ENCODE results near the gene TRNT1.

Gene TRNT1

GRCh38 chr3:3110749-3111361, 15.9 kb upstream of the TRNT1 start:
- DNase-seq (ENCODE audit: low spot score), result no peak

- DNase-seq (ENCODE audit: low spot score), result no peak
Measured at GRCh38 chr3:3113042-3113709, 13.6 kb upstream of the TRNT1 start.

- DNase-seq (ENCODE audit: low spot score), result no peak
Measured at GRCh38 chr3:3117651-3118050, 9.1 kb upstream of the TRNT1 start.

GRCh38 chr3:3119393-3119851, 7.3 kb upstream of the TRNT1 start:
- DNase-seq (ENCODE audit: low spot score), result no peak

- no peak for DNase-seq (ENCODE audit: low spot score)
Measured at GRCh38 chr3:3125977-3126376, 763 bp upstream of the TRNT1 start.

- peak; percentile 4 for DNase-seq (ENCODE audit: low spot score)
Measured at GRCh38 chr3:3127432-3128010, 781 bp downstream of the TRNT1 start.

- no peak for DNase-seq (ENCODE audit: low spot score)
Measured at GRCh38 chr3:3129579-3129978, 2.8 kb downstream of the TRNT1 start.

GRCh38 chr3:3133500-3133899, 6.8 kb downstream of the TRNT1 start:
- no peak for DNase-seq (ENCODE audit: low spot score)

- DNase-seq (ENCODE audit: low spot score), result no peak
Measured at GRCh38 chr3:3134750-3135448, 8.2 kb downstream of the TRNT1 start.

GRCh38 chr3:3137526-3137925, 10.8 kb downstream of the TRNT1 start:
- no peak for DNase-seq (ENCODE audit: low spot score)

GRCh38 chr3:3141939-3142338, 15.2 kb downstream of the TRNT1 start:
- DNase-seq (ENCODE audit: low spot score), result no peak

- DNase-seq (ENCODE audit: low spot score), result no peak
Measured at GRCh38 chr3:3145831-3146230, 19.1 kb downstream of the TRNT1 start.

GRCh38 chr3:3149560-3149959, 22.8 kb downstream of the TRNT1 start:
- DNase-seq (ENCODE audit: low spot score), result no peak

GRCh38 chr3:3151513-3151912, 24.8 kb downstream of the TRNT1 start:
- DNase-seq (ENCODE audit: low spot score), result no peak

- no peak for DNase-seq (ENCODE audit: low spot score)
Measured at GRCh38 chr3:3154879-3155610, 28.3 kb downstream of the TRNT1 start.

GRCh38 chr3:3157484-3157883, 30.7 kb downstream of the TRNT1 start:
- no peak for DNase-seq (ENCODE audit: low spot score)

- no peak for DNase-seq (ENCODE audit: low spot score)
Measured at GRCh38 chr3:3160826-3161225, 34.1 kb downstream of the TRNT1 start.

GRCh38 chr3:3165241-3165640, 38.5 kb downstream of the TRNT1 start:
- no peak for DNase-seq (ENCODE audit: low spot score)

GRCh38 chr3:3165650-3166049, 38.9 kb downstream of the TRNT1 start:
- no peak for DNase-seq (ENCODE audit: low spot score)

GRCh38 chr3:3170998-3171397, 44.3 kb downstream of the TRNT1 start:
- DNase-seq (ENCODE audit: low spot score), result peak; percentile 60

GRCh38 chr3:3172627-3173026, 45.9 kb downstream of the TRNT1 start:
- DNase-seq (ENCODE audit: low spot score), result no peak

- no peak for DNase-seq (ENCODE audit: low spot score)
Measured at GRCh38 chr3:3177861-3178497, 51.2 kb downstream of the TRNT1 start.

All from kidney capillary endothelial cell (primary cell).